H9 (cell line): Measurements from ENCODE around the gene STC2. TPM values are rescaled to one million over a fixed set of nuclear protein-coding genes. Genes with fewer than 3 reads are reported as not detected.
"Not testable (repeated sequence)": the region's sequence is repeated elsewhere in the genome, so short reads cannot be mapped to it uniquely, and the experiment has no call there.

Experiments
- DNase-seq: peaks from one replicate; pipeline ENCODE4 v3.0.0-alpha.2; 2017
- H2AFZ ChIP-seq: one replicate; pipeline ENCODE4 v1.6.1; 2013; ENCODE audit warnings: mild to moderate bottlenecking, low read length, control low read depth, moderate library complexity
- H2AK5ac ChIP-seq: 2 replicates; pipeline ENCODE4 v1.6.1; 2013; ENCODE audit warnings: low read length, control low read depth, mixed read lengths; ENCODE audit not compliant: insufficient read length
- H2BK120ac ChIP-seq: one replicate; pipeline ENCODE4 v1.6.1; 2013; ENCODE audit warnings: low read depth, mild to moderate bottlenecking, low read length, control low read depth, inconsistent platforms; ENCODE audit not compliant: poor library complexity, severe bottlenecking
- H2BK12ac ChIP-seq: 2 replicates; pipeline ENCODE4 v1.6.1; 2013; ENCODE audit warnings: low read length, control low read depth, mixed read lengths, low read depth; ENCODE audit not compliant: insufficient read length
- H2BK15ac ChIP-seq: 2 replicates; pipeline ENCODE4 v1.6.1; 2013; ENCODE audit warnings: low read depth, low read length, control low read depth
- H2BK20ac ChIP-seq: one replicate; pipeline ENCODE4 v1.6.1; 2013; ENCODE audit warnings: low read depth, mild to moderate bottlenecking, low read length, control low read depth, inconsistent platforms; ENCODE audit not compliant: poor library complexity, severe bottlenecking
- H2BK5ac ChIP-seq: 2 replicates; pipeline ENCODE4 v1.6.1; 2013; ENCODE audit warnings: low read length, control low read depth, mixed read lengths; ENCODE audit not compliant: insufficient read length
- H3K14ac ChIP-seq: 2 replicates; pipeline ENCODE4 v1.6.1; 2013; ENCODE audit warnings: low read length, control low read depth; ENCODE audit not compliant: insufficient read depth
- H3K18ac ChIP-seq: 2 replicates; pipeline ENCODE4 v1.6.1; 2013; ENCODE audit warnings: low read depth, mild to moderate bottlenecking, mixed read lengths, low read length, control low read depth; ENCODE audit not compliant: insufficient read length
- H3K23ac ChIP-seq: 2 replicates; pipeline ENCODE4 v1.6.1; 2013; ENCODE audit warnings: low read length, control low read depth, mixed read lengths, low read depth; ENCODE audit not compliant: insufficient read length
- H3K23me2 ChIP-seq: 2 replicates; pipeline ENCODE4 v1.6.1; 2013; ENCODE audit warnings: low read depth, mild to moderate bottlenecking, mixed read lengths, low read length, control low read depth; ENCODE audit not compliant: insufficient read length, poor library complexity, severe bottlenecking
- H3K27ac ChIP-seq: 2 replicates; pipeline ENCODE4 v1.5.1; 2013; ENCODE audit warnings: low read length, control low read depth, mixed read lengths, low read depth; ENCODE audit not compliant: insufficient read length
- H3K27me3 ChIP-seq: 2 replicates; pipeline ENCODE4 v1.6.1; 2013; ENCODE audit warnings: low read length, control low read depth, inconsistent platforms; ENCODE audit not compliant: insufficient read depth
- H3K4ac ChIP-seq: 2 replicates; pipeline ENCODE4 v1.6.1; 2013; ENCODE audit warnings: low read depth, mild to moderate bottlenecking, control low read depth, inconsistent platforms, low read length, moderate library complexity
- H3K4me1 ChIP-seq: 2 replicates; pipeline ENCODE4 v1.6.1; 2013; ENCODE audit warnings: low read length, control low read depth, inconsistent platforms; ENCODE audit not compliant: insufficient read depth
- H3K4me2 ChIP-seq: 2 replicates; pipeline ENCODE4 v1.6.1; 2013; ENCODE audit warnings: low read length, control low read depth, mixed read lengths; ENCODE audit not compliant: insufficient read length, insufficient read depth
- H3K56ac ChIP-seq: 2 replicates; pipeline ENCODE4 v1.6.1; 2013; ENCODE audit warnings: low read depth, mild to moderate bottlenecking, mixed read lengths, low read length, control low read depth; ENCODE audit not compliant: insufficient read length
- H3K79me1 ChIP-seq: 2 replicates; pipeline ENCODE4 v1.6.1; 2013; ENCODE audit warnings: low read depth, mild to moderate bottlenecking, moderate library complexity, low read length, control low read depth, inconsistent platforms; ENCODE audit not compliant: insufficient read depth, poor library complexity, severe bottlenecking
- H3K79me2 ChIP-seq: 2 replicates; pipeline ENCODE4 v1.6.1; 2013; ENCODE audit warnings: low read length, control low read depth, inconsistent platforms; ENCODE audit not compliant: insufficient read depth
- H3K9ac ChIP-seq: 2 replicates; pipeline ENCODE4 v1.6.1; 2013; ENCODE audit warnings: low read length, control low read depth, mixed read lengths; ENCODE audit not compliant: insufficient read length; ENCODE audit errors: extremely low read depth
- H3K9me3 ChIP-seq: one replicate; pipeline ENCODE4 v1.6.1; 2013; ENCODE audit warnings: low read depth, low read length, inconsistent platforms; ENCODE audit not compliant: control insufficient read depth
- H3T11ph ChIP-seq: one replicate; pipeline ENCODE4 v1.6.1; 2013; ENCODE audit warnings: mild to moderate bottlenecking, low read length, control low read depth, inconsistent platforms
- H4K20me1 ChIP-seq: one replicate; pipeline ENCODE4 v1.6.1; 2013; ENCODE audit not compliant: control insufficient read depth, insufficient read length, insufficient read depth
- H4K5ac ChIP-seq: 2 replicates; pipeline ENCODE4 v1.6.1; 2013; ENCODE audit warnings: low read depth, mild to moderate bottlenecking, mixed read lengths, low read length, control low read depth; ENCODE audit not compliant: insufficient read length
- H4K8ac ChIP-seq: replicated peaks from 2 replicates; pipeline ENCODE4 v1.6.1; 2013; ENCODE audit warnings: low read length, control low read depth, mixed read lengths, low read depth; ENCODE audit not compliant: insufficient read length
- H4K91ac ChIP-seq: 2 replicates; pipeline ENCODE4 v1.6.1; 2013; ENCODE audit warnings: low read depth, mild to moderate bottlenecking, moderate library complexity, mixed read lengths, low read length, control low read depth; ENCODE audit not compliant: insufficient read length
- H3K27ac Mint-ChIP-seq, 3 experiments: 2 replicates in 2 of 3; 3 replicates in 1 of 3; pipeline ENCODE4 v1.8.0; 2020 to 2021; ENCODE audit warnings: mixed read lengths in 3 of 3, mild to moderate bottlenecking in 1 of 3, moderate library complexity in 1 of 3
- H3K27me3 Mint-ChIP-seq: 2 replicates; pipeline ENCODE4 v1.8.0; 2021; ENCODE audit warnings: low read depth, mild to moderate bottlenecking, moderate library complexity, mixed read lengths
- H3K36me3 Mint-ChIP-seq, 3 experiments: 2 replicates in 2 of 3; 3 replicates in 1 of 3; pipeline ENCODE4 v1.8.0; 2020 to 2021; ENCODE audit warnings: low read depth in 3 of 3, mixed read lengths in 3 of 3; ENCODE audit not compliant: insufficient read depth in 1 of 3
- H3K4me1 Mint-ChIP-seq, 2 experiments: 2 replicates each; pipeline ENCODE4 v1.8.0; 2020; ENCODE audit warnings: mixed read lengths in 2 of 2
- H3K4me3 Mint-ChIP-seq, 2 experiments: 2 replicates in 1 of 2; 3 replicates in 1 of 2; pipeline ENCODE4 v1.8.0; 2020 to 2021; ENCODE audit warnings: mild to moderate bottlenecking in 2 of 2, mixed read lengths in 2 of 2, moderate library complexity in 1 of 2
- H3K9me3 Mint-ChIP-seq, 2 experiments: 2 replicates in 1 of 2; 3 replicates in 1 of 2; pipeline ENCODE4 v1.8.0; 2020; ENCODE audit warnings: mild to moderate bottlenecking in 2 of 2, mixed read lengths in 2 of 2, moderate library complexity in 1 of 2
- CTCF ChIP-seq: fragments of 200-600 bp; sonication (generic); conservative IDR thresholded peaks from 3 replicates; pipeline ENCODE4 v1.8.0; 2021; ENCODE audit warnings: antibody characterized with exemption, mild to moderate bottlenecking
- WGBS: extraction: QIAGEN DNeasy Blood & Tissue Kit; methylation state at CpG from one replicate; pipeline ENCODE4 v1.1.7; 2013; ENCODE audit warnings: missing lambda C conversion rate, low lambda C conversion rate, mixed read lengths; ENCODE audit not compliant: insufficient read length; ENCODE audit errors: extremely low coverage; 5-methylcytosine and 5-hydroxymethylcytosine counted together
- total RNA-seq: library from RNA; stranded (reverse); gene quantifications from 2 replicates; pipeline ENCODE4 v1.2.1, GENCODE V29; 2021

Gene STC2
- total RNA-seq, 1 experiment from 2014 or later = 77.7 TPM

- Histone ChIP-seq H3K9me3 (no peaks in the 10 kb centered on the region), H2BK120ac (no peak overlapping the region), H3K27me3 (peaks cover 15% of the 10 kb centered on the region), H3T11ph (no peak overlapping the region), H2BK12ac (no peak overlapping the region), H3K4me1 (no peaks in the 10 kb centered on the region; the same call in 1 of the 2 replicates), H2BK15ac (no peak overlapping the region), H3K4me2 (no peak overlapping the region), H4K8ac (no peak overlapping the region), H4K20me1 (no peaks in the 10 kb centered on the region), H3K79me2 (no peaks in the 10 kb centered on the region), H3K23ac (no peak overlapping the region), H3K14ac (no peak overlapping the region), H2BK5ac (no peak overlapping the region), H2BK20ac (no peak overlapping the region), H3K23me2 (no peaks in the 10 kb centered on the region), H2AFZ (no peak overlapping the region), H3K18ac (no peak overlapping the region), H3K79me1 (no peaks in the 10 kb centered on the region), H3K27ac (no peak overlapping the region), H4K5ac (no peak overlapping the region), H2AK5ac (no peak overlapping the region), H3K56ac (no peak overlapping the region), H3K9ac (no peak overlapping the region), H3K4ac (no peak overlapping the region), H4K91ac (no peak overlapping the region)
- Mint-ChIP-seq H3K4me1 (peaks cover 19 to 23% of the 10 kb centered on the region in 2 experiments), H3K36me3 (peaks cover 2 to 12% (median 3%) of the 10 kb centered on the region in 3 experiments; a peak in 6 of 7 replicates), H3K9me3 (peaks cover 11 to 19% of the 10 kb centered on the region in 2 experiments), H3K27ac (no peak overlapping the region), H3K4me3 (no peak overlapping the region; a peak in 1 of 5 replicates), H3K27me3 (peaks cover 55% of the 10 kb centered on the region)
- no peak for TF ChIP-seq CTCF
- no CpG with 5 or more reads among the region's 7 CpGs for WGBS
- no peak for DNase-seq
Observed at GRCh38 chr5:173287086-173287485, 41.1 kb downstream of the STC2 start.

GRCh38 chr5:173284343-173284958 lies 43.8 kb downstream of the STC2 start:
- not testable (repeated sequence) for H2BK15ac ChIP-seq, H3K9me3 ChIP-seq, H3K14ac ChIP-seq, H3K23me2 ChIP-seq, H4K8ac ChIP-seq, H3T11ph ChIP-seq, H3K27ac Mint-ChIP-seq, H4K91ac ChIP-seq, H4K5ac ChIP-seq, DNase-seq, H2BK12ac ChIP-seq, H2BK20ac ChIP-seq, H3K9ac ChIP-seq, H2AFZ ChIP-seq, H2BK5ac ChIP-seq, H2BK120ac ChIP-seq, H3K79me2 ChIP-seq, H4K20me1 ChIP-seq, H3K23ac ChIP-seq, H3K27ac ChIP-seq, H3K4me3 Mint-ChIP-seq, H3K36me3 Mint-ChIP-seq, H3K18ac ChIP-seq, H3K4ac ChIP-seq, H2AK5ac ChIP-seq, H3K56ac ChIP-seq, H3K4me1 ChIP-seq, H3K79me1 ChIP-seq
- H3K27me3 Mint-ChIP-seq = peaks cover 70% of the 10 kb centered on the region
- WGBS = no CpG with 5 or more reads among the region's 4 CpGs
- peak overlapping the region; percentile 44 for H3K4me2 ChIP-seq
- H3K4me1 Mint-ChIP-seq = peaks cover 6 to 16% of the 10 kb centered on the region in 2 experiments
- H3K9me3 Mint-ChIP-seq = peaks cover 11% of the 10 kb centered on the region in 2 experiments
- peaks cover 15% of the 10 kb centered on the region for H3K27me3 ChIP-seq
